GM15510 (cell line): ENCODE measurements around the gene GNAI2.

Source experiments
- POLR2A ChIP-seq: IDR thresholded peaks from 3 replicates; pipeline ENCODE4 v1.6.1; 2011; ENCODE audit warnings: borderline replicate concordance; ENCODE audit not compliant: insufficient read length; ENCODE audit errors: extremely low read depth

GNAI2 gene

GRCh38 chr3:50260027-50260941 is 24.3 kb downstream of the GNAI2 start:
- TF ChIP-seq POLR2A = peak; percentile 65

GRCh38 chr3:50260942-50261441 is 25.0 kb downstream of the GNAI2 start:
- no peak for TF ChIP-seq POLR2A

GRCh38 chr3:50261505-50261904 is 25.5 kb downstream of the GNAI2 start:
- TF ChIP-seq POLR2A = no peak

- TF ChIP-seq POLR2A = no peak
Observed at GRCh38 chr3:50262778-50263177, 26.8 kb downstream of the GNAI2 start.

GRCh38 chr3:50263478-50264382 is 27.7 kb downstream of the GNAI2 start:
- TF ChIP-seq POLR2A = no peak

GRCh38 chr3:50264383-50264963 is 28.5 kb downstream of the GNAI2 start:
- TF ChIP-seq POLR2A = no peak

GRCh38 chr3:50264964-50265485 is 29.0 kb downstream of the GNAI2 start:
- TF ChIP-seq POLR2A = no peak

- TF ChIP-seq POLR2A = no peak
Observed at GRCh38 chr3:50265571-50265970, 29.6 kb downstream of the GNAI2 start.

GRCh38 chr3:50266017-50266416 is 30.0 kb downstream of the GNAI2 start:
- TF ChIP-seq POLR2A = no peak

GRCh38 chr3:50266836-50267235 is 30.8 kb downstream of the GNAI2 start:
- TF ChIP-seq POLR2A = no peak

GRCh38 chr3:50267280-50267913 is 31.4 kb downstream of the GNAI2 start:
- TF ChIP-seq POLR2A = no peak

- TF ChIP-seq POLR2A = no peak
Observed at GRCh38 chr3:50268276-50268675, 32.3 kb downstream of the GNAI2 start.

- TF ChIP-seq POLR2A = no peak
Observed at GRCh38 chr3:50268703-50269451, 32.9 kb downstream of the GNAI2 start, which contains the start of gene SEMA3B. Gene SEMA3B, plus strand, starts transcription at chr3:50269147. Its CDS starts 94 bp downstream, at chr3:50269241.
